HG03066 (cell line): ENCODE measurements around the gene TRAPPC12.
"Not testable (repeated sequence)": the region's sequence is repeated elsewhere in the genome, so short reads cannot be mapped to it uniquely, and the experiment has no call there.

ENCODE experiments used
- ATAC-seq: cut with Tn5 transposase; IDR thresholded peaks from one replicate; pipeline ENCODE4 v1.9.1; 2021; ENCODE audit warnings: low read depth; ENCODE audit not compliant: unreplicated experiment

The TRAPPC12 gene

DNA sequence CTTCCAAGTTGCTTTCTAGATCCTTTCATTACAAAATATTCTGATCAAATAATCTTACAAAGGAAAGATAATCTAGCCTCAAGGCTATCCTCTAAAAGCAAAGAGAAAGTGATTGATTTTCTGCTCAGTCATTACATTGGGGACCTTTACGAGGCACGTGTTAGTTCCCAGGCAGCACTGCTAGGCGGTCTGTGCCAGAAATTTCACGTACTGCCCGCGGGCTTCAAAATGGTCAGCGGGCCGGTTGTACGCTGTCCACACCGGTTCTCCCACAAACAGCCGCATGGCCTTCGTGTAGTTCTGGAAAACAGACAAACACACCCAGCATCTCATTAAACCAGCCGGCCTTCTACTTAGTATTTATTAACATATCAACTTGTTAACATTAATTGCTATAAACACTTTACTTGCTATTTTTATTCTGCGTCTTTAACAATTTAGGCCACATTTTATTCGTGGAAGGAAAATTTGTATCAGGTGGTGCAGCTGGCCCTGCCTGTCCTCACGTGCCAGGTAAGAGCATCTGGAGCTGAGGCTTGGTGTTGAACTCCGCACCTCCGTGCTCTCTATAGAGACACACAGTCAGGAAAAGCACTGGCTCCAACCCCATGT is 119.4 kb downstream of the TRAPPC12 start:
- no peak for ATAC-seq

DNA sequence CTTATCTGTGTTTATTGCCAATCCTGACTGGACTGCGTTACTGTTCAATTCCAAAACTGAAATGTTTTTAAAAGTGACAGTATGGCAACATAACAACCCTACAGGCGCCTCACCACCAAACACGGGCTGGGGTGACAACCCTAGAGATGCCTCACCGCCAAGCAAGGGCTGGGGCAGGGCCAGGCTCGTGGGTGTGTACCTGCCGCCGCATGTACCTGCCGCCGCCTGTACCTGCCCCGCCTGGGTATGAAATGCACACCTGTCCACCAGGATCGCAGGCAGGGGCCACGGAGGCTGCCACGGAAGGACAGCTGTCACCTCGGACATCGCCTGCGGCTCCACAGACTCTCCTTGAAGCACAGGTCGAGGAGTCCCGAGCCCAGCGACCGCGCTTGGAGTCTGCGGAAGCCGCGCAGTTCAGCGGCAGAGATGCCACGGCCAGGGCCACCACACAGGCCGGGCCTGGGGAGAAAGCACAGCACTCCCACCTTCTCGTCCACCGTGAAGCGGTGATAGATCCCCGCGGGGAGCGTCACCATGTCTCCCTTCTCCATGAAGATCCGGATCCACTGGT is 120.9 kb downstream of the TRAPPC12 start:
- ATAC-seq, result no peak

DNA sequence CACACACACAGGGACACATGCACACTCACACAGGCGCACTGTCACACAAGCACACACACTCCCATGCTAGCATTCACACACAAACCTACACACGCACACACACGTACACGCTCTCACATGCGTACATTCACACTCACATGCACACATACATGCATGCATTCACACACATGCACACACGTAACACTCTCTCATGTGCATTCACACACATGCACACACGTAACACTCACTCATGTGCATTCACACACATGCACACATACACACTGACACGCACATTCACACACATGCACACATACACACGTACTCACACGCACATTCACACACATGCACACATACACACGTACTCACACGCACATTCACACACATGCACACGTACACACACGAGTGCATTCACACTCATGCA is 123.6 kb downstream of the TRAPPC12 start:
- ATAC-seq, result no peak

DNA sequence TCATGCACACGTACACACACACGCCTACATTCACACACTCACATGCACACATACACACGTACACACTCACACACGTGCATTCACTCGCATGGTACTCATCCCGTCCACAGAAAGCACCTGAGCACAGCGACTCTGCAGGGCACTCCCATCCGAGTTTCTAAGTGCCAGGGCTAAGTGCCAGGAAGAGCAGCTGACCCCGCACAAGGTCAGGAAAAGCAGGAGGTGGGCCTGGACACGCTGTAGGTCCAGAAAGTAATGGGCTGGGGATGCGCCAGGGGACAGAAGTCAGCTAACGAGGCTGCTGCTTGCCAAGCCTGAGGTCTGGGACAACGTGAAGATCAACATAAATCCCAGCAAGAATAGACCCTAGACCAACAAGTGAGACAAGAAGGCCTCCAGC is 124.0 kb downstream of the TRAPPC12 start:
- ATAC-seq, result no peak

- no peak for ATAC-seq
Measured at GRCh38 chr2:3504741-3505140, 125.2 kb downstream of the TRAPPC12 start.

DNA sequence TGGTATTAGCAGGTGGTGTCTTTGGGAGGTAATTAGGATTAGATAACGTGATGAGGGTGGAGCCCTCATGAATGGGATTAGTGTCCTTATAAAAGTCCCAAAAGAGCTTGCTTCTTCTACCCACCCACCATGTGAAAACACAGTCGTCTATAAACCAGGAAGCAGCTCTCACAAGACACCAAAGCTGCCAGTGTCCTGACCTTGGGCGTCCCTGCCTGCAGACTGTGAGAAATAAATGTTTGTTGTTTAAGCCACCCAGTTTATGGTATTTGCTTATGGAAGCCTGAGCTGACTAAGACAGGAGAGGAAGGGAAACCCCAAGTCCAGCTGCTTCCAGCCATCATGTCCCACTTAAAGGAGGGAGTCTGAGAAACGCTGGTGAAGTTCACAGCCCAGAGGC is 126.3 kb downstream of the TRAPPC12 start:
- no peak for ATAC-seq

- no peak for ATAC-seq
Measured at GRCh38 chr2:3512086-3512485, 132.6 kb downstream of the TRAPPC12 start.

- no peak for ATAC-seq
Measured at GRCh38 chr2:3513026-3513810, 133.7 kb downstream of the TRAPPC12 start.

GRCh38 chr2:3515438-3515837 is 135.9 kb downstream of the TRAPPC12 start:
- not testable (repeated sequence) for ATAC-seq

DNA sequence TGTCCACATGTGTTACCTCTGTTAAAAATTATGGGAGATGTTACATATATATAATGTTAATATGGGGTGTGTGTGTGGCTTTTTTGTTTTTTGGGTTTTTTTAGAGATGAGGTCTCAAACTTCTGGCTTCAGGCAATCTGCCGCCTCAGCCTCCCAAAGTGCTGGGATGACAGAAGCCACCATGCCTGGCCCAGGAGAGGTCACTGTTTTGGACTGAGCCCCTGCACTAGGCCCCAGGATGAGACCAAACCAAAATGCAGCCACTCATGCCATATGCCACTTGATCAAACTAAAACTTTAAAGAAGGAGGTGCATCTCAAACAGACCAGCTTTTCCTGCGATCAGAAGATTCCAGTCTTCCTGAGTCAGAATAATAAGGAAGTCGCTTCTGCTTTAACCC is 137.3 kb downstream of the TRAPPC12 start:
- no peak for ATAC-seq

- ATAC-seq, result no peak
Measured at GRCh38 chr2:3517948-3518495, 138.5 kb downstream of the TRAPPC12 start.

GRCh38 chr2:3518496-3519254 is 139.2 kb downstream of the TRAPPC12 start:
- ATAC-seq, result peak; percentile 78

DNA sequence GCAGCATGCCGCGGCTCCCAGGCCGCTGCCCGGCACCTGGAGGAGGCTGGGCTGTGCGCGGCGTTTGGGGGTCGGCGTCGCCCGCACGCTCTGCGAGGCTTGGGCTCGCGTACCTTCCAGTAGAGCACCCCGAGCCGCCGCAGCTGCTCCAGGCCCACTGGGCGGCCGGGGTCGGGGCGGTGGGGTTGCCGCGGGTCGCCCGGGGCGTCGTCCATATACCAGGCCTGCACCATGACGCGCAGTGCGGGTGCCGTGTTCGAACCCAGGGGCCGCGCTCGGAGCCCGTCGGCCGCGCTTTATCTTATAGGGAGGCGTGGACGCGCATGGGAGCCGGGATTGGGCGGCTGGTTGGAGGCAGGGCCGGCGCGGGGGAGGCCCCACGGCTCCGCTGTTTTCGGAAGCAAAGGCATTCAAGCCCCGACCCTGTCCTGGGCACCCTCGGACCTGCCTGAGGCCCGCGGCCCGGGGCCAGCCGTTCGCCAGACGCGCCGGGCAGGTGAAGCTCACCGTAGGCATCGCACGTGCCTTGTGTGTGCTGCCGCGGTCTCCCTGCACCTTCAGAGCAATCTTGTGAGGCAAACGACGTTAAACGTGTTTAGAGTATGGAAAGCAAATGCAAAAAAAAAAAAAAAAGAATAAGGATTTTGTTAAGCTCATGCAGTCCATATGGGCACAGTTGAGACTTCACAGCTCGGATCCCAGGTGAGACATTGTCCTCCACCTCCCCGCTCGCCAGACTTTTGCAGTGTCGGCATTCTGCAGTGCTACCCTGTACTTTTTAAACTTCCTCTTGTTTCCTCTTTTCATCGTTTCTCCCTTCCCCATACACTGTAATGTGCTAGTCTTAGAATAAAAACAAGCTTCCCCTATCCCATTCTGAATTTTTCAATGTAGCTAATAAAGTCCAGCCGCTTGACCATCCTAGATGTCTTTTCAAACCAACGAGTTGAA is 140.0 kb downstream of the TRAPPC12 start, which contains the start of gene ADI1:
Gene ADI1, minus strand, starts transcription at position 277 of the 951 bp plus-strand sequence. Its CDS starts 44 bp downstream, at position 233.
- peak; percentile 61 for ATAC-seq

DNA sequence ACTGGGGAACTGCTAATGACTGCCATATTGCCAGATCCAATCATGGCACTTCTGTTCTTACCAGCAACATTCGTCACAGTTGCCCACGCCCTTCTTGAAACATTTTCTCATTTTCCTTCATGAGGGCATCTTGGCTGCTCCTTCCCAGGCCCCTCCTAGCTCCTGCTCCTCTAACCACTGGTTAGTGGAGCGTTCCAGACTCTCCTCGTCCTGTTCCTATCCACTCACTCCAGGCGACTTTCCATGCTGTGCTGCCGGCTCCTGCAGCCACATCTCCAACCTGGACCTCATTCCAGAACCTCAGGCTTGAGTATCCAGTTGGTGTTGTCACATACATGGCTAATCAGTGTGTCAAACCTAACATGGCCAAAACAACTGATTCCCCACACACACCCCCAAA is 141.1 kb downstream of the TRAPPC12 start:
- no peak for ATAC-seq

DNA sequence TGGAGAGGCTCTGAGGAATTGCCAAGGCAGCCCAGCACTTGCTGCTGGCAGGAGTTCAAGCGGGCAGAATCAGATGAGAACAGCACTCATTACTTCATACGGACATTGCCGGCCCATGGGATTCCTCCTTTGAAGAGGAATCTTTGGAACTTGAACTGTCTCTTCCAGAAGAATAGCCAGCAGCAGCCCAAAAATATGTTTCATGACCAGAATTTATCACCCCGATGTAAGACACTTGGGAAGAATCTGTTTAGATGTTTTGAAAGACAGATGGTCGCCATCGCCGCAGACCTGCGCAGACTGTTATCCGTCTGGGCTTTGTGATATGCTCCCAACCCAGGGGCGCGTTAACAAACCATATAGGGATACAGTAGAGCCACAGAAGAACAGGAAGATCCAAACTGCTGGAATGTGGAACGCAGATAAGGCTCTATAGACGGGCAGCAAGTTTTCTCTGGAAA is 143.5 kb downstream of the TRAPPC12 start:
- no peak for ATAC-seq

- no peak for ATAC-seq
Measured at GRCh38 chr2:3523551-3524041, 144.1 kb downstream of the TRAPPC12 start.

DNA sequence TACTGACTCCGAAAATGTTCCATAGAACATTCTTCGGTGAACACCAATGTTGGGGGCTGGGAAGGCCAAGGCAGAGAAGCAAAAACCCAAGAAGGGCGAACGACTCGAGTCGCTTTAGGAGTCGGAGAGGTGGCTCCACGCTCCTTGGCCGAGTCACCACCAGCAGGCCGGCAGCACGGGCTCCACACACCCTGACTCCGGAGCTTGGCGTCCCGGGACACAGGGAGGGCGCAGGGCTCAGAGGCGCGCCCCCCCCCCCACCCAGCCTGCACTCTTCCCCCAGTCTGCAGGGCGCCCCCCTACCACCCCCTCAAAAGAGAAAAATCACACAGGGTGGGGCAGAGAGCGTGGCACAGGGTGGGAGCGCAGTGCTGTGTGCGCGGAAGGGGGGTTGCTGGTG is 147.4 kb downstream of the TRAPPC12 start:
- ATAC-seq, result no peak

- no peak for ATAC-seq
Measured at GRCh38 chr2:3527886-3528785, 148.6 kb downstream of the TRAPPC12 start.
